RCC 7860 (cell line): ENCODE measurements around the gene NHERF1.
A peak's percentile ranks its signal among the peaks of the same experiment; 100 is the strongest.

Experiments used
- DNase-seq: peaks from one replicate; pipeline ENCODE4 v3.0.0-alpha.2; 2015; ENCODE audit warnings: low spot score
- FAIRE-seq: peaks from 2 replicates; lab custom pipeline; 2012; peaks lifted over from hg19 to GRCh38; lab: Jason Lieb, UNC

NHERF1 gene

GRCh38 chr17:74767111-74767516 is 18.7 kb downstream of the NHERF1 start:
- FAIRE-seq, result no peak
- no peak for DNase-seq

DNA sequence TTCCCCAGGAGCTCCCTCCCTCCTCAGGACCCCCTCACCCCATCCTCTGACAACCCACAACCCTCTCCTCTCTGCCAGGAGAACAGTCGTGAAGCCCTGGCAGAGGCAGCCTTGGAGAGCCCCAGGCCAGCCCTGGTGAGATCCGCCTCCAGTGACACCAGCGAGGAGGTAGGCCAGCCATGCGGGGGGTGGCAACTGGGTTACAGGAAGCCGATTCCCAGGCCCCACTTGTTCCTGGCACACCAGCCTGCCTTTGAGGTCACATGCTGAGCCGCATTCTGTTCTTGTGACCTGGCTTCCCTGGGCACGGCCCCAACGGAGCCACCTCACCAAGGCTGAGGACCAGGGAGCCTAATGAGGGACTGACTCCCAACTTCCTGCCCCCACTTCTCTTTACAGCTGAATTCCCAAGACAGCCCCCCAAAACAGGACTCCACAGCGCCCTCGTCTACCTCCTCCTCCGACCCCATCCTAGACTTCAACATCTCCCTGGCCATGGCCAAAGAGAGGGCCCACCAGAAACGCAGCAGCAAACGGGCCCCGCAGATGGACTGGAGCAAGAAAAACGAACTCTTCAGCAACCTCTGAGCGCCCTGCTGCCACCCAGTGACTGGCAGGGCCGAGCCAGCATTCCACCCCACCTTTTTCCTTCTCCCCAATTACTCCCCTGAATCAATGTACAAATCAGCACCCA is 19.8 kb downstream of the NHERF1 start:
- FAIRE-seq (peak; percentile 76), DNase-seq (peak; percentile 88)

- FAIRE-seq, result no peak
- DNase-seq, result no peak
Observed at GRCh38 chr17:74768763-74769114, 20.3 kb downstream of the NHERF1 start.

- DNase-seq, result no peak
- no peak for FAIRE-seq
Observed at GRCh38 chr17:74769266-74769855, 20.9 kb downstream of the NHERF1 start.

DNA sequence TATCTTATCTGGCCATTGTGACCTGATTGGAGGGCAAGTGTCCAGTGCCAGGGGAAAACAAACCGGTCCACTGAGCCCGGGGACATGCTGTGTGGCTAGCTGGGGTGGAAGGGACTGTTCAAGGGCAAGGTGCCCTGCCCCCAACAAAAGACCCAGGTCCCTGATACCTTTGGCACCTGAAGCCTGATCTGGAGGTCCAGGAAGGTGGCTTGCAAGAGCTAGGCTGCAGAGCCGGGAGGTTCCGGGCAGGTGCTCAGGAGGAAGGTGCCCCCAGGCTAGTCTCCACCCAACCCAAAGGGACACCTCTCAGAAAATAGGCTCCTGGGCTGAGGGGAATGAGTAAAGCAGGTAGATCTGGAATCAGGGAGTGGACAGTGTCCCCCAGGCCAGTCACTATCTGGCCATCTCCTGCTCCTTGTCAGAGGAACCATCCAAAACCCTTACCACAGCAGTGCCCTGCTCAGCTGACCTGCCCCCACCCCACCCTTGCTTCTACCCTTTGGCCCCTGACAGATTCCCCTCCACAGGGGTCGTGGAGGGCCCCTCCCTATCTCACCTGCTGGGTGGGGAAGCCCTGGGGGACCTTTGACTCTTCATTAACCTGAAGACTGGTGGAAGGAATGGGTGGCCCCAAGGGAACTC is 21.5 kb downstream of the NHERF1 start:
- DNase-seq, result no peak
- FAIRE-seq, result no peak

DNA sequence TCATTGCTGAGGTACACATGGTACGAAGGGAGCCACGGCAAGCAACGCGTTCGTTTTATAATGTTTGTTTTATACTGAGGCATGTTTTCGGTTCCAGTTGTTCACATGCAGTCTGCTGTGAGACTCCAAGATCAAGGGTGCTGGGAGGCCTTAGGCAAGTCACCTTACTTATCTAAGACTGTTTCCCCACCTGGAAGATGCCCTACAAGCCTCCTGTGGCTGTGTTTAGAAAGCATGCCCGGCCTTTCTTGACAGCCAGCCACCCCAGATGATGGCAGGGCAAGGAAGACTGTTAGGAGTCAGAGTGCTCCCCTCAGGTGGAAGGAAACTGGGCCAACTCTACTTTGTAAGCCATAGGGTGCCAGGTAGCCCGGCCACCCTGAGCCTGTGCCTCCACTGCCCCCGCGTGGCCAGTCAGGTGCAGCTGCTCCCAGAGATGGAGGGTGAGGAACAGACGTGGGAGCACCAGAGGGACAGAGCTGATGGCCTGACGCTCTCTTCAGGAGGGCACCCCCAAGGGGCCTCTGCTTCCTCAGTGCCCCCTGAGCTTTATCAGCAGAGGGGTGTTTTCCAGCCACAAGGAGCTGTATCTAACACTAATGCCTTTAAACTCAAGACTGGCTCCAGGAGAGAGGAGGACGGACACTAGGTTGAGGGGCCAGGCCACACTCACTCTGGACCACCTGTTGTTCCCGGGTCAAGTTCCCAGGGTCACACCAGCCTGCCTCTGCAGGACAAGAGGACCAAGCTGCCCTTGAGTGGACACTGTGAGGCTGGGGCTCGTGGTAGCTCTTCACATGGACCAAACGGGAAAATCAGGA is 22.3 kb downstream of the NHERF1 start:
- DNase-seq (peak; percentile 30), FAIRE-seq (no peak)

GRCh38 chr17:74771319-74771914 is 23.0 kb downstream of the NHERF1 start:
- DNase-seq (no peak), FAIRE-seq (no peak)

DNA sequence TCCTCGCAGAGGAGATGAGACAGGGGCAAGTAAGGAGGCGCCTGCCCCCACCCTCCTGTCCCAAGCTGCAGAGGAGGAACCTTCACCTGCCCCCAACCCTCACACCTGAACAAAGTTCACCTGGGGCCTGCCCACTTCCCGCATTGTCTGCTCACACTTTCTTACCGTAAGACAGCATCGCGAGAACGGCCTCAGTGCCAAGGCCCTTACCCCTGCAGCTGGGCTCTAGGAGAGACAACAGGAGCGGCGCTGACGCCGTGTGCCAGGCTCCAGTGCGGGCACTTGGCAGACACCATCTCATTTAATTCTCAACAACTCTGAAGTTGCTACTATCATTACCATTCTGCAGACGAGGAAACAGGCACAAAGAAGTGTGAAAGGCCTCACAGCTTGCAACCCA is 23.6 kb downstream of the NHERF1 start:
- FAIRE-seq, result no peak
- no peak for DNase-seq

GRCh38 chr17:74773414-74773813 is 25.0 kb downstream of the NHERF1 start:
- DNase-seq (no peak), FAIRE-seq (no peak)

GRCh38 chr17:74773871-74774286 is 25.5 kb downstream of the NHERF1 start:
- DNase-seq (peak; percentile 71), FAIRE-seq (peak; percentile 54)

DNA sequence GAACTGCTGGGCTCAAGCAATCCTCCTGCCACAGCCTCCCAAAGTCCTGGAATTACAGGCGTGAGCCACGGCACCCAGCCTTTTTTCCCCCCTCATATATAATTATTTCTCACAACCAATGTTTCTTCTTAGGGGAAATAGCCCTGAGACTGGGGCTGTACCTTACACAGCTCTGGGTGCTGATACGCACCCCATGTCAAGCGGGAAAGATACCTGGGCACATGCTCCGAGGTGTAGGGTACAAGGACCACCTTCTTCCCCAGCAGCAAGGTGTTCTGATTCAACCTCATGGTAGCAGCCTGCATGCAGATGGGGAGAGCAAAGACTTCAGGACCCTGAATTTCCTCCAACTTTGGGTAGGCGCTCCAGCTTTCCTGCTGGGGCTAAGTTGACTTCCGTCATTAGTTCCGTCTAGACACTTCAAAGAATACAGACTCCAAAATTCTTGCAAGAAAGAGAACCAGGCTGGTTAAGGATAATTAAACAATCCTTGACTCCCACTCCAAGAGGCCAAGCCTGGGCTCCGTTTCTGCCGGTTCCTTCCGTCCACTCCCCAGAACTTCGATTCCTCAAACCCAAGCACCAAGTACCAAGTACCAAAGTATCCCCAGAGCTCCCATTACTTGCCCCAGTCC is 27.1 kb downstream of the NHERF1 start:
- no peak for FAIRE-seq

GRCh38 chr17:74776044-74776962 is 27.9 kb downstream of the NHERF1 start, which contains the start of gene NAT9:
Gene NAT9, minus strand, starts transcription at chr17:74776345. Its CDS starts 647 bp downstream, at chr17:74775698.
- FAIRE-seq (no peak), DNase-seq (peak; percentile 86)

More for the DNA sequence above, 27.1 kb downstream of the NHERF1 start:
- no peak for DNase-seq

GRCh38 chr17:74776990-74777389 is 28.6 kb downstream of the NHERF1 start:
- FAIRE-seq, result no peak

GRCh38 chr17:74777901-74778515 is 29.6 kb downstream of the NHERF1 start:
- FAIRE-seq, result no peak
- no peak for DNase-seq

More at GRCh38 chr17:74776990-74777389, 28.6 kb downstream of the NHERF1 start:
- no peak for DNase-seq

DNA sequence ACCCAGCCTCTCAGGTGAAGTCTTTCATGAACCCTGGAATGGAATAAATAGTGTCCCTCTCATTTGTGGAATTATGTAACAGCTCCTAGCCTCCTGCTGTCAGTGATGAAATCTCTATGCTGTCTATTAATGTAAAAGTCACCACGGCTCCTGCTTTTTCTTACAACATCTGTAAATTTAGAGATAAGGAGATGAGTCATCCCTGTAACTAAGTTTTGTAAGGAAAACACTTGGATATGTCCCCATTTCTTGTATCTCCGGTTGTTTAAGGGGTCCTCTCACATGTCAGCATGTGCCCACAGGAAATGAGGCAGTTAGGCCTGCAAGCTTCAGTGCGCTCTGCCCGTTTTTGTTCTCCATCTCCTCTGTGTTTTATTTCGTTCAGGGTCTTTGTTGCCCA is 30.5 kb downstream of the NHERF1 start:
- no peak for FAIRE-seq
- DNase-seq, result no peak

- no peak for DNase-seq
- FAIRE-seq, result no peak
Observed at GRCh38 chr17:74779501-74779900, 31.1 kb downstream of the NHERF1 start.

- FAIRE-seq (no peak), DNase-seq (no peak)
Observed at GRCh38 chr17:74779948-74780400, 31.5 kb downstream of the NHERF1 start.

GRCh38 chr17:74780443-74781238 is 32.2 kb downstream of the NHERF1 start:
- DNase-seq (peak; percentile 54), FAIRE-seq (no peak)
